K562 (cell line): ENCODE data around the gene TSHZ1. TPM values are rescaled to one million over a fixed set of nuclear protein-coding genes. Genes with fewer than 3 reads are reported as not detected.

Experiments
- NFIC ChIP-seq: fragments of 450-650 bp; IDR thresholded peaks from 2 replicates; pipeline ENCODE4 v1.6.1; 2017; ENCODE audit warnings: mild to moderate bottlenecking, inconsistent platforms
- polyA plus RNA-seq, 8 experiments: library from polyadenylated mRNA; depleted of rRNA in 4 of 8; stranded (reverse) in 5 of 8; unstranded in 3 of 8; fragments of >200 nt; fragmentation: Nextera tagmentation in 2 of 8; fragmentation: Illumina TruSeq in 1 of 8; extraction: Ambion mirVana in 2 of 8; extraction: Trizol in 1 of 8; gene quantifications; 2 replicates each; pipeline versions ENCODE4 v1.2.1 to v1.2.3, GENCODE V29; 2011 to 2014; ENCODE audit warnings: inconsistent platforms in 1 of 8, missing spikeins in 1 of 8
- total RNA-seq, 7 experiments: library from RNA; depleted of rRNA in 6 of 7; stranded (reverse); fragments of >200 nt in 6 of 7; fragmentation: Illumina TruSeq in 2 of 7; extraction: Trizol in 2 of 7; gene quantifications; 2 replicates each; pipeline versions ENCODE4 v1.2.1 to v1.2.3, GENCODE V29; 2011 to 2021; ENCODE audit warnings: low replicate concordance in 1 of 7
- TF ChIP-seq, protein P1 (sequence below), 2 experiments: fragments of 450-650 bp in 1 of 2; sonication (generic) in 1 of 2; formaldehyde crosslinking in 1 of 2; IDR thresholded peaks; 2 replicates each; pipeline versions ENCODE4 v1.7.1 to v1.9.0; 2016 to 2022; ENCODE audit warnings: inconsistent platforms in 1 of 2, mild to moderate bottlenecking in 1 of 2, missing genetic modification reagents in 1 of 2
- TF ChIP-seq, protein P2 (sequence below): fragments of 250-450 bp; sonication (Bioruptor Pico); IDR thresholded peaks from 2 replicates; pipeline ENCODE4 v1.8.0; 2022; ENCODE audit warnings: inconsistent platforms

TSHZ1 gene
- total and polyA plus RNA-seq, 9 of the 15 experiments (the other 6 are each of a cell fraction or from before 2014, with no cell fraction given), result 1.1 to 7.2 (median 2.7) TPM

DNA sequence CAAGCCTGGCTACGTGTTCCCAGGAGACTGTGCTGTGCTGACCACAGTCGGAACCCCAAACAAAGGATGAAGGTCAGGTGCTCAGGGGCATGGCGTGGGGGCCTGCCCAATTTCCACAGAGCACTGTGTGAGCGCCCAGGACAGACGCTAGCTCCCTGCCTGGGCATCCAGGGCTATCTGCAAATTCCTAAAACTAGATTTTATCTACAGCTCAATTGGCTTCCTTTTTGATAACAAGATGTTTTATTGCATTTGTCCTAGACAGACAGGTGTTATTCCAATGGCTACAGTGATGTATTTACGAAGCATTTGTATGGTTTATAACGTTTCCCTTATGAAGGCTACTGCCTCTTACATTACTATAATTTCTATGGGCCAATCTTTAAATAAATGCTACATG lies 17.7 kb upstream of the TSHZ1 start (continued):
- TF ChIP-seq, protein P1, sequence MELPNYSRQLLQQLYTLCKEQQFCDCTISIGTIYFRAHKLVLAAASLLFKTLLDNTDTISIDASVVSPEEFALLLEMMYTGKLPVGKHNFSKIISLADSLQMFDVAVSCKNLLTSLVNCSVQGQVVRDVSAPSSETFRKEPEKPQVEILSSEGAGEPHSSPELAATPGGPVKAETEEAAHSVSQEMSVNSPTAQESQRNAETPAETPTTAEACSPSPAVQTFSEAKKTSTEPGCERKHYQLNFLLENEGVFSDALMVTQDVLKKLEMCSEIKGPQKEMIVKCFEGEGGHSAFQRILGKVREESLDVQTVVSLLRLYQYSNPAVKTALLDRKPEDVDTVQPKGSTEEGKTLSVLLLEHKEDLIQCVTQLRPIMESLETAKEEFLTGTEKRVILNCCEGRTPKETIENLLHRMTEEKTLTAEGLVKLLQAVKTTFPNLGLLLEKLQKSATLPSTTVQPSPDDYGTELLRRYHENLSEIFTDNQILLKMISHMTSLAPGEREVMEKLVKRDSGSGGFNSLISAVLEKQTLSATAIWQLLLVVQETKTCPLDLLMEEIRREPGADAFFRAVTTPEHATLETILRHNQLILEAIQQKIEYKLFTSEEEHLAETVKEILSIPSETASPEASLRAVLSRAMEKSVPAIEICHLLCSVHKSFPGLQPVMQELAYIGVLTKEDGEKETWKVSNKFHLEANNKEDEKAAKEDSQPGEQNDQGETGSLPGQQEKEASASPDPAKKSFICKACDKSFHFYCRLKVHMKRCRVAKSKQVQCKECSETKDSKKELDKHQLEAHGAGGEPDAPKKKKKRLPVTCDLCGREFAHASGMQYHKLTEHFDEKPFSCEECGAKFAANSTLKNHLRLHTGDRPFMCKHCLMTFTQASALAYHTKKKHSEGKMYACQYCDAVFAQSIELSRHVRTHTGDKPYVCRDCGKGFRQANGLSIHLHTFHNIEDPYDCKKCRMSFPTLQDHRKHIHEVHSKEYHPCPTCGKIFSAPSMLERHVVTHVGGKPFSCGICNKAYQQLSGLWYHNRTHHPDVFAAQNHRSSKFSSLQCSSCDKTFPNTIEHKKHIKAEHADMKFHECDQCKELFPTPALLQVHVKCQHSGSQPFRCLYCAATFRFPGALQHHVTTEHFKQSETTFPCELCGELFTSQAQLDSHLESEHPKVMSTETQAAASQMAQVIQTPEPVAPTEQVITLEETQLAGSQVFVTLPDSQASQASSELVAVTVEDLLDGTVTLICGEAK (IDR thresholded peaks at IDR 0.05), result no peak
- TF ChIP-seq, protein P1 (CRISPR knock-in tag; IDR thresholded peaks at IDR 0.05), result no peak
- TF ChIP-seq NFIC, result no peak
- TF ChIP-seq, protein P2, sequence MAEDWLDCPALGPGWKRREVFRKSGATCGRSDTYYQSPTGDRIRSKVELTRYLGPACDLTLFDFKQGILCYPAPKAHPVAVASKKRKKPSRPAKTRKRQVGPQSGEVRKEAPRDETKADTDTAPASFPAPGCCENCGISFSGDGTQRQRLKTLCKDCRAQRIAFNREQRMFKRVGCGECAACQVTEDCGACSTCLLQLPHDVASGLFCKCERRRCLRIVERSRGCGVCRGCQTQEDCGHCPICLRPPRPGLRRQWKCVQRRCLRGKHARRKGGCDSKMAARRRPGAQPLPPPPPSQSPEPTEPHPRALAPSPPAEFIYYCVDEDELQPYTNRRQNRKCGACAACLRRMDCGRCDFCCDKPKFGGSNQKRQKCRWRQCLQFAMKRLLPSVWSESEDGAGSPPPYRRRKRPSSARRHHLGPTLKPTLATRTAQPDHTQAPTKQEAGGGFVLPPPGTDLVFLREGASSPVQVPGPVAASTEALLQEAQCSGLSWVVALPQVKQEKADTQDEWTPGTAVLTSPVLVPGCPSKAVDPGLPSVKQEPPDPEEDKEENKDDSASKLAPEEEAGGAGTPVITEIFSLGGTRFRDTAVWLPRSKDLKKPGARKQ (CRISPR knock-in tag), result no peak
